Stimulated activated CD8-positive, alpha-beta memory T cell treated with anti-CD3 and anti-CD28 coated beads, Interleukin-15, amount 100 ng/mL, for 48 hours (primary cell): ENCODE data around the gene FRMD8.
A peak's percentile ranks its signal among the peaks of the same experiment; 100 is the strongest.

Source experiments
- DNase-seq, 2 donors: peaks; one replicate each; pipeline ENCODE4 v3.0.0-alpha.2; 2020; ENCODE audit warnings: low read depth in 2 of 2

Gene FRMD8

GRCh38 chr11:65454696-65455456 lies 68.4 kb downstream of the FRMD8 start:
- DNase-seq: peak; percentile 81 to 84

DNA sequence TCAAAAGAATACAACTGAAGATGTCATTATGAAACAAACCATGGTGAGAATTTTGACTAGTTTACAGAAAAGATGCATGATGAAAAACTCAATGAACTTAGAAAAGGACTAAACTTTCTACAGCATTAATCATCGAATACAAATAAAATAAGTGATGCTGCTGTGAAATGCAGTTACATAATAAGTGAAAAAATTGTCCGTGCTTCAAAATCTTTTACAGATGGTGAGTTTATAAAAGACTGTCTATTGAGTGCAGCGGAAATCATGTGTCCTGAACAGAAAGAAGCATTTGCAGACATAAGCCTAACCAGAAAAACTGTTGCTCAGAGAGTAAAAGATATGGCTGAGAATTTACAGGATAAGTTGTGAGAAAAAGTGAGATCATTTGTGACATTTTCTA lies 70.0 kb downstream of the FRMD8 start:
- DNase-seq: no peak

- DNase-seq: no peak
Observed at GRCh38 chr11:65459552-65459951, 73.1 kb downstream of the FRMD8 start.
